Measurements from ENCODE around the gene TMOD4. TPM values are rescaled to one million over a fixed set of nuclear protein-coding genes. Genes with fewer than 3 reads are reported as not detected.

TMOD4 gene
- total RNA-seq, 1 donor from 2014 or later, result 2.7 TPM

DNA sequence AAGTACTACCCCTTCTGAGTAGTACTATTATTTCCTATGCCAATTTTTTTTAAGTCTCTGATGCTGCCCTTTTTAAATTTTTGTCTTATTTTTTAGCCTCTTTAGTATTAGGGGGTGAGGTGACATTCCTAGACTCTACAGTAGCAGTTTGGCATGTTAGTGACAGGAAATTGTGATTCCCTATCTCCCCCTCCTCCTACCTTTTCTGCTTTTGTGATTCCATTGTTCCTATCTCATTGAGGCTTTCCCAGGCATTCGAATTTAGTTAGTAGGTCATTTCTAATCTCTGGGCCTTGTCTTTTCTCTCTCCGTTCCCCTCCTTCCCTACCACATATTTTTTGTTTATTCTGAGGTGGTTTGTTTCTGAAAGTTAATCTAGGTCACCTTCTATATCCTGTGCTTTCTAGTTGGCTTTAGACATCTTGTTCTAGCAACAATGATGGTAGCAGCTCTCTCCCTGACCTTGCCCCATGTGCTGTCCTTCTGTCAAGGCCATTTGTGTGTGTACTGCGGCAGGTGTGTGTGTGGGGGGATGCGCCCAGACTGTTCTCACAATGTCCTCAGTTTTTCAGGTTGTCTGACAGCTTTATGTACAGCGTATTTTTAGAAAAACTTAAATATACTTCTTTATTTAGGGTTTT lies 50.9 kb downstream of the TMOD4 start:
- TF ChIP-seq, protein P1, sequence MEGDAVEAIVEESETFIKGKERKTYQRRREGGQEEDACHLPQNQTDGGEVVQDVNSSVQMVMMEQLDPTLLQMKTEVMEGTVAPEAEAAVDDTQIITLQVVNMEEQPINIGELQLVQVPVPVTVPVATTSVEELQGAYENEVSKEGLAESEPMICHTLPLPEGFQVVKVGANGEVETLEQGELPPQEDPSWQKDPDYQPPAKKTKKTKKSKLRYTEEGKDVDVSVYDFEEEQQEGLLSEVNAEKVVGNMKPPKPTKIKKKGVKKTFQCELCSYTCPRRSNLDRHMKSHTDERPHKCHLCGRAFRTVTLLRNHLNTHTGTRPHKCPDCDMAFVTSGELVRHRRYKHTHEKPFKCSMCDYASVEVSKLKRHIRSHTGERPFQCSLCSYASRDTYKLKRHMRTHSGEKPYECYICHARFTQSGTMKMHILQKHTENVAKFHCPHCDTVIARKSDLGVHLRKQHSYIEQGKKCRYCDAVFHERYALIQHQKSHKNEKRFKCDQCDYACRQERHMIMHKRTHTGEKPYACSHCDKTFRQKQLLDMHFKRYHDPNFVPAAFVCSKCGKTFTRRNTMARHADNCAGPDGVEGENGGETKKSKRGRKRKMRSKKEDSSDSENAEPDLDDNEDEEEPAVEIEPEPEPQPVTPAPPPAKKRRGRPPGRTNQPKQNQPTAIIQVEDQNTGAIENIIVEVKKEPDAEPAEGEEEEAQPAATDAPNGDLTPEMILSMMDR (conservative IDR thresholded peaks at IDR 0.05), result no peak
- H3K27ac Mint-ChIP-seq (ENCODE audit: unreplicated experiment), result no peak overlapping the region
- no peaks in the 10 kb centered on the region for H3K27me3 Mint-ChIP-seq (ENCODE audit: low read depth)
- H3K36me3 Mint-ChIP-seq (ENCODE audit: low read depth), result no peaks in the 10 kb centered on the region
- H3K4me3 Mint-ChIP-seq, result no peak overlapping the region
- H3K4me1 Mint-ChIP-seq, result peaks cover 9% of the 10 kb centered on the region
- DNase-seq (ENCODE audit: low read depth, low spot score), result no peak
- H3K9me3 Mint-ChIP-seq, result no peaks in the 10 kb centered on the region

Other genes starting within 250 kb of the TMOD4 start
- 77.9 and 81.6 TPM in 2 replicates for gene SETDB1, start 249.6 kb downstream of the TMOD4 start, total RNA-seq
- 149 and 156 TPM in 2 replicates for gene CERS2, start 201.1 kb downstream of the TMOD4 start, total RNA-seq
- gene ANXA9, start 193.7 kb downstream of the TMOD4 start, total RNA-seq, result not detected in 2 replicates
- 19.2 and 19.6 TPM in 2 replicates for gene MINDY1, start 169.1 kb downstream of the TMOD4 start, total RNA-seq
- gene PRUNE1, start 167.5 kb downstream of the TMOD4 start, total RNA-seq, result 16.6 and 22.5 TPM in 2 replicates
- 0.79 and 1.1 TPM in 2 replicates for gene BNIPL, start 139.4 kb downstream of the TMOD4 start, total RNA-seq
- 6.3 and 8.0 TPM in 2 replicates for gene C1orf56, start 128.2 kb downstream of the TMOD4 start, total RNA-seq
- gene CDC42SE1, start 116.4 kb downstream of the TMOD4 start, total RNA-seq, result 111 and 115 TPM in 2 replicates
- gene MLLT11, start 115.6 kb downstream of the TMOD4 start, total RNA-seq, result 63.9 and 66.1 TPM in 2 replicates
- gene GABPB2, start 105.2 kb downstream of the TMOD4 start, total RNA-seq, result 6.1 and 7.8 TPM in 2 replicates
- gene SEMA6C, start 29.4 kb downstream of the TMOD4 start, total RNA-seq, result 30.7 and 33.7 TPM in 2 replicates
- not detected in 2 replicates for gene TNFAIP8L2, start 19.3 kb downstream of the TMOD4 start, total RNA-seq
- gene LYSMD1, start 10.1 kb downstream of the TMOD4 start, total RNA-seq, result 11.2 and 11.9 TPM in 2 replicates
- 48.7 and 57.1 TPM in 2 replicates for gene SCNM1, start 9.8 kb downstream of the TMOD4 start, total RNA-seq
- gene VPS72, start 14.2 kb upstream of the TMOD4 start, total RNA-seq, result 134 and 135 TPM in 2 replicates
- 88.7 and 96.2 TPM in 2 replicates for gene PIP5K1A, start 22.6 kb upstream of the TMOD4 start, total RNA-seq
- gene PSMD4, start 78.8 kb upstream of the TMOD4 start, total RNA-seq, result 209 and 214 TPM in 2 replicates
- 34.9 and 39.9 TPM in 2 replicates for gene ZNF687, start 106.3 kb upstream of the TMOD4 start, total RNA-seq
- gene PI4KB, start 151.4 kb upstream of the TMOD4 start, total RNA-seq, result 46.3 and 52.0 TPM in 2 replicates
- 71.3 and 73.5 TPM in 2 replicates for gene RFX5, start 171.3 kb upstream of the TMOD4 start, total RNA-seq
- gene SELENBP1, start 196.7 kb upstream of the TMOD4 start, total RNA-seq, result 35.9 and 36.2 TPM in 2 replicates
- gene PSMB4, start 223.6 kb upstream of the TMOD4 start, total RNA-seq, result 278 and 279 TPM in 2 replicates

All from neural crest cell (in vitro differentiated cells).